Stimulated activated CD4-positive, alpha-beta T cell treated with anti-CD3 and anti-CD28 coated beads, Interleukin-2, amount 100 ng/mL, for 48 hours (primary cell): ENCODE data around the gene MS4A4E.
"Not testable (repeated sequence)": the region's sequence is repeated elsewhere in the genome, so short reads cannot be mapped to it uniquely, and the experiment has no call there.

ENCODE experiments used
- DNase-seq, 2 donors: peaks; one replicate each; pipeline ENCODE4 v3.0.0-alpha.2; 2020

MS4A4E gene

GRCh38 chr11:60214386-60214785 is 28.6 kb downstream of the MS4A4E start:
- no peak for DNase-seq

- DNase-seq = no peak
These were observed 31.7 kb downstream of the MS4A4E start for GRCh38 chr11:60211206-60211605.

GRCh38 chr11:60209977-60210376 is 33.0 kb downstream of the MS4A4E start:
- no peak for DNase-seq

- DNase-seq = no peak
These were observed 34.0 kb downstream of the MS4A4E start for GRCh38 chr11:60208951-60209350.

GRCh38 chr11:60208146-60208895 is 34.6 kb downstream of the MS4A4E start:
- no peak for DNase-seq

GRCh38 chr11:60206616-60207015 is 36.3 kb downstream of the MS4A4E start:
- DNase-seq = no peak

- no peak for DNase-seq
These were observed 38.0 kb downstream of the MS4A4E start for GRCh38 chr11:60204922-60205321.

GRCh38 chr11:60201334-60201733 is 41.6 kb downstream of the MS4A4E start:
- DNase-seq = not testable (repeated sequence)

GRCh38 chr11:60197442-60197841 is 45.5 kb downstream of the MS4A4E start:
- no peak for DNase-seq

- no peak for DNase-seq
These were observed 47.0 kb downstream of the MS4A4E start for GRCh38 chr11:60195923-60196368.

- DNase-seq = no peak
These were observed 48.4 kb downstream of the MS4A4E start for GRCh38 chr11:60194511-60194910.

GRCh38 chr11:60193687-60194433 is 49.1 kb downstream of the MS4A4E start:
- peak; percentile 70 to 74 for DNase-seq

GRCh38 chr11:60192564-60192963 is 50.4 kb downstream of the MS4A4E start:
- DNase-seq = not testable (repeated sequence)

GRCh38 chr11:60188481-60188880 is 54.5 kb downstream of the MS4A4E start:
- not testable (repeated sequence) for DNase-seq

GRCh38 chr11:60186128-60186527 is 56.8 kb downstream of the MS4A4E start:
- DNase-seq = not testable (repeated sequence)

- not testable (repeated sequence) for DNase-seq
These were observed 57.5 kb downstream of the MS4A4E start for GRCh38 chr11:60185512-60185827.

GRCh38 chr11:60184824-60185511 is 58.0 kb downstream of the MS4A4E start:
- no peak for DNase-seq

- DNase-seq = no peak
These were observed 59.2 kb downstream of the MS4A4E start for GRCh38 chr11:60183591-60184205.

- no peak for DNase-seq
These were observed 60.2 kb downstream of the MS4A4E start, which contains the start of gene MS4A6A for GRCh38 chr11:60182541-60183330. TSS of gene MS4A6A (minus strand) at chr11:60183083. CDS start at chr11:60181727, 1,356 bp downstream.

- no peak for DNase-seq
These were observed 67.1 kb downstream of the MS4A4E start for GRCh38 chr11:60175860-60176275.

- DNase-seq = no peak
These were observed 70.9 kb downstream of the MS4A4E start for GRCh38 chr11:60172011-60172410.

- no peak for DNase-seq
These were observed 72.4 kb downstream of the MS4A4E start for GRCh38 chr11:60170566-60170965.
